Measurements from ENCODE around the gene AQP2. TPM values are rescaled to one million over a fixed set of nuclear protein-coding genes. Genes with fewer than 3 reads are reported as not detected.

AQP2 gene
- total RNA-seq = not detected in 2 replicates

GRCh38 chr12:49950273-49951251 is at the start of gene AQP2:
Gene AQP2 (plus strand): TSS chr12:49950737. CDS start chr12:49950831, 94 bp downstream.

GRCh38 chr12:49903700-49904423 is 46.7 kb upstream of the AQP2 start, which contains the start of gene FAIM2:
Gene FAIM2 (minus strand): TSS chr12:49903900. CDS start chr12:49903792, 108 bp downstream.

GRCh38 chr12:49961111-49961922 is 10.8 kb downstream of the AQP2 start, which contains the start of gene AQP5:
Gene AQP5 (plus strand): TSS chr12:49961872. CDS start chr12:49962018, 146 bp downstream.

GRCh38 chr12:49972641-49973360 is 22.3 kb downstream of the AQP2 start, which contains the start of gene AQP6:
Gene AQP6 (plus strand): TSS chr12:49972947. CDS start chr12:49973174, 227 bp downstream.

Other genes starting within 250 kb of the AQP2 start
- 33.5 and 48.5 TPM in 2 replicates for gene FMNL3, start 243.3 kb upstream of the AQP2 start, total RNA-seq
- gene TMBIM6, start 209.2 kb upstream of the AQP2 start, total RNA-seq = 353 and 437 TPM in 2 replicates
- 11.5 and 12.7 TPM in 2 replicates for gene NCKAP5L, start 122.3 kb upstream of the AQP2 start, total RNA-seq
- 4.2 and 5.1 TPM in 2 replicates for gene BCDIN3D, start 107.6 kb upstream of the AQP2 start, total RNA-seq
- 0.77 and 1.7 TPM in 2 replicates for gene FAIM2, start 46.8 kb upstream of the AQP2 start, total RNA-seq
- gene AQP5, start 11.1 kb downstream of the AQP2 start, total RNA-seq = 0.19 TPM in 1 of 2 replicates, not detected in the other
- under 0.01 TPM in 1 of 2 replicates, not detected in the other for gene AQP6, start 22.2 kb downstream of the AQP2 start, total RNA-seq
- 27.1 and 123 TPM in 2 replicates for gene RACGAP1, start 74.8 kb downstream of the AQP2 start, total RNA-seq
- gene ASIC1, start 106.9 kb downstream of the AQP2 start, total RNA-seq = 0.58 and 0.85 TPM in 2 replicates
- 19.7 and 32.2 TPM in 2 replicates for gene SMARCD1, start 134.6 kb downstream of the AQP2 start, total RNA-seq
- gene GPD1, start 153.3 kb downstream of the AQP2 start, total RNA-seq = under 0.01 and 0.56 TPM in 2 replicates
- 44.7 and 51.9 TPM in 2 replicates for gene COX14, start 161.5 kb downstream of the AQP2 start, total RNA-seq
- 32.1 and 44.3 TPM in 2 replicates for gene CERS5, start 216.6 kb downstream of the AQP2 start, total RNA-seq